Naive thymus-derived CD4-positive, alpha-beta T cell (primary cell): ENCODE measurements around the gene SMNDC1. TPM values are rescaled to one million over a fixed set of nuclear protein-coding genes. Genes with fewer than 3 reads are reported as not detected.
A peak's percentile ranks its signal among the peaks of the same experiment; 100 is the strongest.

ENCODE experiments used
- ATAC-seq: fragments of 150-1000 bp; cut with Tn5 transposase; 2 replicates; pipeline ENCODE4 v1.10.0; 2021; ENCODE audit warnings: mild to moderate bottlenecking, moderate library complexity
- CTCF ChIA-PET: fragments of 350-600 bp; sonication (Branson Sonifier 250); formaldehyde crosslinking; loops from one replicate; lab custom pipeline; 2021; ENCODE audit warnings: antibody characterized with exemption; lab: Charles Lee
- POLR2A ChIA-PET: fragments of 350-600 bp; sonication (Branson Sonifier 250); formaldehyde crosslinking; loops from one replicate; lab custom pipeline; 2021; ENCODE audit warnings: antibody characterized with exemption, inconsistent platforms; lab: Charles Lee
- DNase-seq, 9 donors: peaks; one replicate each; pipeline versions ENCODE4 v3.0.0 to v3.0.0-alpha.2; 2020 to 2022; ENCODE audit warnings: mixed read lengths in 1 of 9
- H3K27ac ChIP-seq: one replicate; pipeline ENCODE4 v1.7.0; 2013; ENCODE audit warnings: mild to moderate bottlenecking, low read depth, low read length, moderate library complexity
- H3K27me3 ChIP-seq, 2 donors: one replicate each; pipeline ENCODE4 v1.7.0; 2013; ENCODE audit warnings: low read length in 2 of 2, mild to moderate bottlenecking in 2 of 2, moderate library complexity in 2 of 2; ENCODE audit not compliant: control insufficient read depth in 2 of 2, insufficient read depth in 2 of 2
- H3K36me3 ChIP-seq, 3 experiments: 1 replicate in 2 of 3; 2 replicates in 1 of 3; pipeline ENCODE4 v1.7.0; 2013; ENCODE audit warnings: low read length in 3 of 3, mild to moderate bottlenecking in 3 of 3, moderate library complexity in 1 of 3; ENCODE audit not compliant: insufficient read depth in 3 of 3, control insufficient read depth in 2 of 3
- H3K4me1 ChIP-seq, 2 donors: one replicate each; pipeline ENCODE4 v1.7.0; 2013; ENCODE audit warnings: low read length in 2 of 2, mild to moderate bottlenecking in 2 of 2, moderate library complexity in 1 of 2; ENCODE audit not compliant: control insufficient read depth in 2 of 2, insufficient read depth in 2 of 2
- H3K4me3 ChIP-seq: 2 replicates; pipeline ENCODE4 v1.7.0; 2013; ENCODE audit warnings: mild to moderate bottlenecking, low read length
- H3K9me3 ChIP-seq, 3 experiments: 1 replicate in 2 of 3; 2 replicates in 1 of 3; pipeline ENCODE4 v1.7.0; 2013; ENCODE audit warnings: low read length in 3 of 3; ENCODE audit not compliant: control insufficient read depth in 2 of 3
- H3K27ac Mint-ChIP-seq, 9 donors: one replicate each; pipeline ENCODE4 v1.8.0; 2020 to 2022; ENCODE audit warnings: mixed read lengths in 9 of 9, mild to moderate bottlenecking in 8 of 9, moderate library complexity in 5 of 9, inconsistent platforms in 2 of 9
- H3K27me3 Mint-ChIP-seq, 5 donors: one replicate each; pipeline ENCODE4 v1.8.0; 2021 to 2022; ENCODE audit warnings: mixed read lengths in 5 of 5, mild to moderate bottlenecking in 1 of 5
- H3K36me3 Mint-ChIP-seq, 5 donors: one replicate each; pipeline ENCODE4 v1.8.0; 2020 to 2022; ENCODE audit warnings: mixed read lengths in 5 of 5, mild to moderate bottlenecking in 3 of 5, inconsistent platforms in 1 of 5
- H3K4me1 Mint-ChIP-seq, 7 donors: one replicate each; pipeline ENCODE4 v1.8.0; 2020 to 2022; ENCODE audit warnings: mixed read lengths in 7 of 7, mild to moderate bottlenecking in 3 of 7, inconsistent platforms in 1 of 7
- H3K4me3 Mint-ChIP-seq, 10 donors: one replicate each; pipeline ENCODE4 v1.8.0; 2020 to 2022; ENCODE audit warnings: mild to moderate bottlenecking in 10 of 10, mixed read lengths in 10 of 10, moderate library complexity in 6 of 10, inconsistent platforms in 2 of 10
- H3K9me3 Mint-ChIP-seq, 11 donors: one replicate each; pipeline ENCODE4 v1.8.0; 2020 to 2022; ENCODE audit warnings: mixed read lengths in 11 of 11, mild to moderate bottlenecking in 4 of 11, inconsistent platforms in 1 of 11, moderate library complexity in 1 of 11
- intact Hi-C, 2 donors: fragments of 100-400 bp; cut with micrococcal nuclease; formaldehyde crosslinking; loops; one replicate each; pipeline ENCODE4 v1.15.1; 2023
- polyA plus RNA-seq, 2 donors: library from polyadenylated mRNA; unstranded; fragments of 300-500 nt; fragmentation: Illumina TruSeq; gene quantifications; one replicate each; pipeline ENCODE4 v1.2.3, GENCODE V29; 2021
- total RNA-seq, 6 experiments: library from RNA in 5 of 6; stranded (reverse) in 5 of 6; gene quantifications; 1 replicate in 5 of 6; 2 replicates in 1 of 6; pipeline ENCODE4 v1.2.3 and lab custom pipeline; 2021 to 2026

Gene SMNDC1
- total and polyA plus RNA-seq, 7 experiments from 2014 or later: 16.1 to 43.1 (median 36.5) TPM

DNA sequence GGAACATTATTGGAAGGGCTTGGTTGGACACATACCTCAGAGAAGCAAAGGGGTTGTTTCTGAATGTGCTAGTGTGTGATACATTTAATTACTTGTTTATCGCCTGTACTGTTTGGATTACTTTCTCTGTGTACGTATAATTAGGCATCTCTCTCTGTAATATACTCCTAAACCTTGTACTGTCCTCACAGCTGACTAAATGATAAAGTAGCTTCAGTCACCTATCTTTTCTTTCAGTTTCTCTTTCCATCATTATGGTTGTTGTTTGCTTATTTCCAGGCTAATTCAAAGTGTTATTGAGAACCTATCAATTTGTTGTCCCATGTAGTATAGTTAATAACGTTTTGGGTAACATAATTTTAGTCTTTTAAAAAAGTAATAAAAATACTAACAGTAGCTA is 63.3 kb downstream of the SMNDC1 start:
- peaks cover 17 to 58% (median 42%) of the 10 kb centered on the region in 5 donors for H3K36me3 Mint-ChIP-seq
- H3K4me1 ChIP-seq: peaks cover 3 to 4% of the 10 kb centered on the region in 2 donors
- H3K36me3 ChIP-seq: peaks cover 0 to 9% (median 0%) of the 10 kb centered on the region in 3 experiments
- no peak for ATAC-seq
- ChIA-PET POLR2A (interaction anchor here (0.7 kb wide), 1 partner anchor 12 kb away, joined by 4 read pairs; no protein-coding TSS in a partner anchor), CTCF (interaction anchor here (0.7 kb wide), 2 partner anchors 21 to 33 kb away, joined by 3 to 4 read pairs; no protein-coding TSS in a partner anchor)
- peak overlapping the region in 6 of 10 donors; percentile 2 to 46 (median 32) for H3K4me3 Mint-ChIP-seq
- no peak overlapping the region for H3K27ac ChIP-seq
- no peaks in the 10 kb centered on the region for H3K27me3 ChIP-seq
- no peak for DNase-seq
- peaks cover 0 to 5% (median 0%) of the 10 kb centered on the region in 11 donors for H3K9me3 Mint-ChIP-seq
- H3K27ac Mint-ChIP-seq: peak overlapping the region in 1 of 9 donors; percentile 0
- no peak overlapping the region for H3K4me3 ChIP-seq
- peaks cover 18 to 58% (median 43%) of the 10 kb centered on the region in 7 donors for H3K4me1 Mint-ChIP-seq
- no peaks in the 10 kb centered on the region for H3K9me3 ChIP-seq
- H3K27me3 Mint-ChIP-seq: peaks cover 0 to 38% (median 0%) of the 10 kb centered on the region in 5 donors
- intact Hi-C loops: loop anchor here in 1 of 2 donors (5.0 kb wide), 1 partner anchor 36 kb away; no protein-coding TSS in a partner anchor

Other genes with a start within 250 kb of the SMNDC1 start
- gene MXI1, start 97.3 kb downstream of the SMNDC1 start, total RNA-seq: 10 to 100 TPM; 36.6 to 57.1 (median 54.9) TPM
- gene MXI1, start 97.3 kb downstream of the SMNDC1 start, polyA plus RNA-seq: 10 to 100 TPM; 46.1 to 52.7 TPM
- gene DUSP5, start 193.0 kb upstream of the SMNDC1 start, total RNA-seq: 10 to 100 TPM in 3 of 5 experiments, under 1 TPM in 2; 0.38 to 57.2 (median 35.7) TPM
- under 1 TPM; 0.17 to 0.23 TPM for gene DUSP5, start 193.0 kb upstream of the SMNDC1 start, polyA plus RNA-seq